SK-N-SH treated with all-trans-retinoic acid at 6 μM for 48 hours (cell line): ENCODE data around the gene DAW1.
"Not testable (repeated sequence)": the region's sequence is repeated elsewhere in the genome, so short reads cannot be mapped to it uniquely, and the experiment has no call there.

Experiments
- ATAC-seq: fragments of 200-7000 bp; cut with Tn5 transposase; 3 replicates; pipeline ENCODE4 v1.9.1; 2020; ENCODE audit warnings: mild to moderate bottlenecking, moderate library complexity
- ARNTL ChIP-seq: fragments of 450-650 bp; formaldehyde crosslinking; IDR thresholded peaks from 2 replicates; pipeline ENCODE4 v1.5.0; 2020; ENCODE audit warnings: low read depth, mild to moderate bottlenecking, moderate library complexity, borderline replicate concordance
- CSDC2 ChIP-seq: fragments of 250-450 bp; sonication (Bioruptor Pico); IDR thresholded peaks from 2 replicates; pipeline ENCODE4 v1.5.0; 2020; ENCODE audit warnings: mild to moderate bottlenecking, moderate library complexity
- GLIS3 ChIP-seq: fragments of 250-450 bp; sonication (Bioruptor Pico); IDR thresholded peaks from 2 replicates; pipeline ENCODE4 v1.5.0; 2020; ENCODE audit warnings: mild to moderate bottlenecking, moderate library complexity
- ISL1 ChIP-seq: fragments of 250-450 bp; sonication (Bioruptor Pico); IDR thresholded peaks from 2 replicates; pipeline ENCODE4 v2.1.2; 2022; ENCODE audit warnings: mild to moderate bottlenecking, moderate library complexity
- PATZ1 ChIP-seq: fragments of 250-450 bp; sonication (Bioruptor Pico); IDR thresholded peaks from 2 replicates; pipeline ENCODE4 v1.8.0; 2020; ENCODE audit warnings: mild to moderate bottlenecking, moderate library complexity, borderline replicate concordance
- PPARA ChIP-seq: fragments of 250-450 bp; sonication (Bioruptor Pico); IDR thresholded peaks from 2 replicates; pipeline ENCODE4 v1.5.0; 2020; ENCODE audit warnings: mild to moderate bottlenecking, borderline replicate concordance
- RARB ChIP-seq: fragments of 250-450 bp; sonication (Bioruptor Pico); IDR thresholded peaks from 2 replicates; pipeline ENCODE4 v1.8.0; 2021; ENCODE audit warnings: mild to moderate bottlenecking, moderate library complexity
- TCF4 ChIP-seq: fragments of 250-450 bp; sonication (Bioruptor Pico); IDR thresholded peaks from 2 replicates; pipeline ENCODE4 v1.8.0; 2021; ENCODE audit warnings: mild to moderate bottlenecking, moderate library complexity, borderline replicate concordance
- TOX ChIP-seq: fragments of 250-450 bp; sonication (Bioruptor Pico); IDR thresholded peaks from 2 replicates; pipeline ENCODE4 v1.8.0; 2021; ENCODE audit warnings: mild to moderate bottlenecking, moderate library complexity, borderline replicate concordance
- TSHZ2 ChIP-seq: fragments of 250-450 bp; sonication (Bioruptor Pico); IDR thresholded peaks from 2 replicates; pipeline ENCODE4 v1.5.0; 2020; ENCODE audit warnings: mild to moderate bottlenecking, moderate library complexity
- ZC3H10 ChIP-seq: fragments of 250-450 bp; sonication (Bioruptor Pico); IDR thresholded peaks from 2 replicates; pipeline ENCODE4 v1.5.1; 2021; ENCODE audit warnings: mild to moderate bottlenecking, moderate library complexity
- ZFP30 ChIP-seq: fragments of 450-650 bp; formaldehyde crosslinking; IDR thresholded peaks from 2 replicates; pipeline ENCODE4 v1.5.0; 2022; ENCODE audit warnings: mild to moderate bottlenecking, moderate library complexity
- ZNF565 ChIP-seq: fragments of 450-650 bp; formaldehyde crosslinking; conservative IDR thresholded peaks from 2 replicates; pipeline ENCODE4 v1.5.0; 2020; ENCODE audit warnings: low read depth, mild to moderate bottlenecking, moderate library complexity
- ZNF70 ChIP-seq: fragments of 450-650 bp; formaldehyde crosslinking; IDR thresholded peaks from 2 replicates; pipeline ENCODE4 v1.5.0; 2020; ENCODE audit warnings: mild to moderate bottlenecking, moderate library complexity
- TF ChIP-seq, protein P1 (sequence below): fragments of 250-450 bp; sonication (Bioruptor Pico); IDR thresholded peaks from 2 replicates; pipeline ENCODE4 v1.8.0; 2021; ENCODE audit warnings: low read depth, mild to moderate bottlenecking, moderate library complexity, borderline replicate concordance
- TF ChIP-seq, protein P2 (sequence below): fragments of 250-450 bp; sonication (Bioruptor Pico); IDR thresholded peaks from 2 replicates; pipeline ENCODE4 v1.5.1; 2020; ENCODE audit warnings: low read depth, mild to moderate bottlenecking, moderate library complexity
- TF ChIP-seq, protein P3 (sequence below): fragments of 250-450 bp; sonication (Bioruptor Pico); IDR thresholded peaks from 2 replicates; pipeline ENCODE4 v1.5.1; 2021; ENCODE audit warnings: mild to moderate bottlenecking, moderate library complexity

The DAW1 gene

DNA sequence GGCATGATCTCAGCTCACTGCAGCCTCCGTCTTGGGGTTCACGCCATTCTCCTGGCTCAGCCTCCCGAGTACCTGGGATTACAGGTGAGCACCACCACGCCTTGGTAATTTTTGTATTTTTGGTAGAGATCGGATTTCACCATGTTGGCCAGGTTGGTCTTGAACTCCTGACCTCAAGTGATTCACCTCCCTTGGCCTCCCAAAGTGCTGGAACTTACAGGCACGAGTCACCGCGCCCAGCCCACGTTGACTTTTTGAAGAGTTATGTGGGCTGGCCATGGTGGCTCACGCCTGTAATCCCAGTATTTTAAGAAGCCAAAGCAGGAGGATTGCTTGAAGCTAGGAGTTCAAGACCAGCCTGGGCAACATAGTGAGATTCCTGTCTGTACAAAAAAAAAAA is 37.0 kb upstream of the DAW1 start (continued):
- TF ChIP-seq TSHZ2 (no peak), ZFP30 (CRISPR knock-in tag) (no peak), RARB (CRISPR knock-in tag) (no peak)

GRCh38 chr2:227834916-227835650 is 36.3 kb upstream of the DAW1 start:
- no peak for ATAC-seq
- TF ChIP-seq ZNF70 (no peak), TOX (CRISPR knock-in tag) (no peak), ZNF565 (CRISPR knock-in tag) (no peak), ZC3H10 (CRISPR knock-in tag) (no peak), TSHZ2 (no peak), CSDC2 (no peak), ZFP30 (CRISPR knock-in tag) (no peak), ISL1 (CRISPR knock-in tag) (no peak), TCF4 (CRISPR knock-in tag) (no peak), PATZ1 (CRISPR knock-in tag) (no peak), PPARA (CRISPR knock-in tag) (no peak), RARB (CRISPR knock-in tag) (no peak)
- TF ChIP-seq, protein P1, sequence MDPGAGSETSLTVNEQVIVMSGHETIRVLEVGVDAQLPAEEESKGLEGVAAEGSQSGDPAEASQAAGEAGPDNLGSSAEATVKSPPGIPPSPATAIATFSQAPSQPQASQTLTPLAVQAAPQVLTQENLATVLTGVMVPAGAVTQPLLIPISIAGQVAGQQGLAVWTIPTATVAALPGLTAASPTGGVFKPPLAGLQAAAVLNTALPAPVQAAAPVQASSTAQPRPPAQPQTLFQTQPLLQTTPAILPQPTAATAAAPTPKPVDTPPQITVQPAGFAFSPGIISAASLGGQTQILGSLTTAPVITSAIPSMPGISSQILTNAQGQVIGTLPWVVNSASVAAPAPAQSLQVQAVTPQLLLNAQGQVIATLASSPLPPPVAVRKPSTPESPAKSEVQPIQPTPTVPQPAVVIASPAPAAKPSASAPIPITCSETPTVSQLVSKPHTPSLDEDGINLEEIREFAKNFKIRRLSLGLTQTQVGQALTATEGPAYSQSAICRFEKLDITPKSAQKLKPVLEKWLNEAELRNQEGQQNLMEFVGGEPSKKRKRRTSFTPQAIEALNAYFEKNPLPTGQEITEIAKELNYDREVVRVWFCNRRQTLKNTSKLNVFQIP (CRISPR knock-in tag) = no peak
- TF ChIP-seq, protein P2, sequence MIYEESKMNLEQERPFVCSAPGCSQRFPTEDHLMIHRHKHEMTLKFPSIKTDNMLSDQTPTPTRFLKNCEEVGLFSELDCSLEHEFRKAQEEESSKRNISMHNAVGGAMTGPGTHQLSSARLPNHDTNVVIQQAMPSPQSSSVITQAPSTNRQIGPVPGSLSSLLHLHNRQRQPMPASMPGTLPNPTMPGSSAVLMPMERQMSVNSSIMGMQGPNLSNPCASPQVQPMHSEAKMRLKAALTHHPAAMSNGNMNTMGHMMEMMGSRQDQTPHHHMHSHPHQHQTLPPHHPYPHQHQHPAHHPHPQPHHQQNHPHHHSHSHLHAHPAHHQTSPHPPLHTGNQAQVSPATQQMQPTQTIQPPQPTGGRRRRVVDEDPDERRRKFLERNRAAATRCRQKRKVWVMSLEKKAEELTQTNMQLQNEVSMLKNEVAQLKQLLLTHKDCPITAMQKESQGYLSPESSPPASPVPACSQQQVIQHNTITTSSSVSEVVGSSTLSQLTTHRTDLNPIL (CRISPR knock-in tag) = no peak

DNA sequence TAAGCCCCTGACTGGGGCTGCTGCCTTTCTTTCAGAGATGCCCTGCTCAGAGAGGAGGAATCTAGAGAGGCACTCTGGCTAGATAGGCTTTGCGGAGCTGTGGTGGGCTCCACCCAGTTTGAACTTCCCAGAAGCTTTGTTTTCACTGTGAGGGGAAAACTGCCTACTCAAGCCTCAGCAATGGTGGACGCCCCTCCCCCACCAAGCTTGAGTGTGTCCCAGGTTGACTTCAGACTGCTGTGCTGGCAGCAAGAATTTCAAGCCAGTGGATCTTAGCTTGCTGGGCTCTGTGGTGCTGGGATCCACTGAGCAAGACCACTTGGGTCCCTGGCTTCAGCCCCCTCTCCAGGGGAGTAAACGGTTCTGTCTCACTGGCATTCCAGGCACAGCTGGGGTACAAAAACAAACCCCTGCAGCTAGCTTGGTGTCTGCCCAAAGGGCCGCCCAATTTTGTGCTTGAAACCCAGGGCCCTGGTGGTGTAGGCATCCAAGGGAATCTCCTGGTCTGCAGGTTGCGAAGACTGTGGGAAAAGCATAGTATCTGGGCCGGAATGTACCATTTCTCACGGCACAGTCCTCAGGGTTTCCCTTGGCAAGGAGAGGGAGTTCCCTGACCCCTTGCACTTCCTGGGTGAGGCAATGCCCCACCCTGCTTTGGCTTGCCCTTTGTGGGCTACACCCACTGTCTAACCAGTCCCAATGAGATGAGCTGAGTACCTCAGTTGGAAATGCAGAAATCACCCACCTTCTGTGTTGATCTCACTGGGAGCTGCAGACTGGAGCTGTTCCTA is 31.9 kb upstream of the DAW1 start:
- not testable (repeated sequence) for ATAC-seq

GRCh38 chr2:227846831-227847230 is 24.6 kb upstream of the DAW1 start:
- TF ChIP-seq, protein P3, sequence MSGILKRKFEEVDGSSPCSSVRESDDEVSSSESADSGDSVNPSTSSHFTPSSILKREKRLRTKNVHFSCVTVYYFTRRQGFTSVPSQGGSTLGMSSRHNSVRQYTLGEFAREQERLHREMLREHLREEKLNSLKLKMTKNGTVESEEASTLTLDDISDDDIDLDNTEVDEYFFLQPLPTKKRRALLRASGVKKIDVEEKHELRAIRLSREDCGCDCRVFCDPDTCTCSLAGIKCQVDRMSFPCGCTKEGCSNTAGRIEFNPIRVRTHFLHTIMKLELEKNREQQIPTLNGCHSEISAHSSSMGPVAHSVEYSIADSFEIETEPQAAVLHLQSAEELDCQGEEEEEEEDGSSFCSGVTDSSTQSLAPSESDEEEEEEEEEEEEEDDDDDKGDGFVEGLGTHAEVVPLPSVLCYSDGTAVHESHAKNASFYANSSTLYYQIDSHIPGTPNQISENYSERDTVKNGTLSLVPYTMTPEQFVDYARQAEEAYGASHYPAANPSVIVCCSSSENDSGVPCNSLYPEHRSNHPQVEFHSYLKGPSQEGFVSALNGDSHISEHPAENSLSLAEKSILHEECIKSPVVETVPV (CRISPR knock-in tag) = no peak
- TF ChIP-seq ZNF70 (no peak), GLIS3 (CRISPR knock-in tag) (no peak), ARNTL (CRISPR knock-in tag) (no peak)
- ATAC-seq = no peak
